GM18870 (cell line): ENCODE results near the gene BRAF.
A peak's percentile ranks its signal among the peaks of the same experiment; 100 is the strongest.
"Not testable (repeated sequence)": the region's sequence is repeated elsewhere in the genome, so short reads cannot be mapped to it uniquely, and the experiment has no call there.

ENCODE experiments used
- ATAC-seq: cut with Tn5 transposase; IDR thresholded peaks from one replicate; pipeline ENCODE4 v1.9.1; 2021; ENCODE audit warnings: moderate library complexity; ENCODE audit not compliant: unreplicated experiment

BRAF gene

GRCh38 chr7:140920745-140921144, 4.0 kb downstream of the BRAF start:
- no peak for ATAC-seq

- no peak for ATAC-seq
Observed at GRCh38 chr7:140918236-140918635, 6.5 kb downstream of the BRAF start.

- ATAC-seq, result no peak
Observed at GRCh38 chr7:140917258-140917657, 7.5 kb downstream of the BRAF start.

- no peak for ATAC-seq
Observed at GRCh38 chr7:140915935-140916555, 8.7 kb downstream of the BRAF start.

- ATAC-seq, result no peak
Observed at GRCh38 chr7:140914083-140914482, 10.6 kb downstream of the BRAF start.

- ATAC-seq, result not testable (repeated sequence)
Observed at GRCh38 chr7:140913596-140913928, 11.2 kb downstream of the BRAF start.

- no peak for ATAC-seq
Observed at GRCh38 chr7:140911746-140912145, 13.0 kb downstream of the BRAF start.

- ATAC-seq, result no peak
Observed at GRCh38 chr7:140909476-140910161, 15.1 kb downstream of the BRAF start.

- no peak for ATAC-seq
Observed at GRCh38 chr7:140908361-140908760, 16.4 kb downstream of the BRAF start.

- no peak for ATAC-seq
Observed at GRCh38 chr7:140903741-140904480, 20.8 kb downstream of the BRAF start.

GRCh38 chr7:140902303-140902953, 22.3 kb downstream of the BRAF start:
- ATAC-seq, result peak; percentile 81

- ATAC-seq, result no peak
Observed at GRCh38 chr7:140901941-140902302, 22.8 kb downstream of the BRAF start.

- ATAC-seq, result no peak
Observed at GRCh38 chr7:140899883-140900282, 24.8 kb downstream of the BRAF start.

- ATAC-seq, result no peak
Observed at GRCh38 chr7:140898786-140899536, 25.8 kb downstream of the BRAF start.

GRCh38 chr7:140896996-140897395, 27.7 kb downstream of the BRAF start:
- no peak for ATAC-seq

- no peak for ATAC-seq
Observed at GRCh38 chr7:140889645-140890044, 35.1 kb downstream of the BRAF start.

- ATAC-seq, result no peak
Observed at GRCh38 chr7:140889150-140889549, 35.6 kb downstream of the BRAF start.

GRCh38 chr7:140888087-140888486, 36.6 kb downstream of the BRAF start:
- ATAC-seq, result no peak

- no peak for ATAC-seq
Observed at GRCh38 chr7:140885735-140886334, 38.9 kb downstream of the BRAF start.

- ATAC-seq, result no peak
Observed at GRCh38 chr7:140883378-140883777, 41.4 kb downstream of the BRAF start.

GRCh38 chr7:140882834-140883233, 41.9 kb downstream of the BRAF start:
- ATAC-seq, result not testable (repeated sequence)
